ENCODE data around the gene SPRY1. TPM values are rescaled to one million over a fixed set of nuclear protein-coding genes. Genes with fewer than 3 reads are reported as not detected.

The SPRY1 gene
- total RNA-seq, 6 experiments from 2014 or later = 9.3 to 16.1 (median 14.3) TPM

DNA sequence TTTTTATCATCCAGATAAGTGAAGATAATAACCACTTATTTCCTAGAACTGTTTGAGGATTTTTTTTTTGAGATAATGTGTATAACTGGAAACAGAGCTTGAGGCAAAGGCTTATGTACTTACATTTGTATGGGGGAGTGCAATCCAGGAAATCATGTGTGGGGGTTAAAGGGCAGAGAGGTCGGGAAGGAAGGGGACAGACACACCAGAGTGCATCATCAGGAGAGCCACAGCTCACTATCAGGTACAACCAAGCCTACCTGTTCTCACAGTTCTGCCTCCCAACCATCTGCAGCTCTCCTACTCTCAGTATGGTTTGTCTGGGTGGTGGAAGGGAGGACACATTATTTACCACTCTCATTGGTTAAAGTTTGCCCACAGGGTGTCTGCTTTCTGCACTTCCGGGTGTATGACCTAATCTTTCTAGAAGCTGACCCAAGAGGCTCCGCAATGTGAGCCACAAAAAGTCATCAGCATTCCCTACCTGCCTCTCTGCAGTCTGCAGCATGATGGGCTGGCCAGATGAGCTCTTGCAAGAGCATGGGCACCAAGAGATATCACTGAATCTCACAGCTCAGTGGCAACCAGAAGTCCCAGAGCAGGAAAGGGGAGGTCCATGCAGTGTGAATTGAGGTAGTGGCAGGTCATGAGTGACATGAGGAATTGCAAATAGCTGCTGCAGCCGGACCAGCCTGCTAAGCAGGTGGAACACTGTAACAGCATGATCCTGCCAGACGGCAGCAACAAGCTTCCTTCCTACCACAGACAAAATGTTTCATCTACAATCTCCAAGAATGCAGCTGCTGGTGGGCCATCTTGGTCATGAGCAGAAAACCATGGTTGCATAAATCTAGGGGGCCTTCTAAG is 36.9 kb upstream of the SPRY1 start:
- TF ChIP-seq POLR2A (IDR thresholded peaks at IDR 0.05) = no peak
- TF ChIP-seq CTCF (IDR thresholded peaks at IDR 0.05) = no peak
- no peak for ATAC-seq
- 37% methylated on average over 2 of the region's 5 CpGs for WGBS (ENCODE audit: insufficient coverage, low coverage, low lambda C conversion rate, missing lambda C conversion rate)
- no peaks in the 10 kb centered on the region for H3K4me1 ChIP-seq
- intact Hi-C loops (cut with DNase I) = no loop called here
- no peaks in the 10 kb centered on the region for H3K27me3 ChIP-seq
- H3K36me3 ChIP-seq = no peaks in the 10 kb centered on the region
- no peak overlapping the region for H3K4me3 ChIP-seq
- no peaks in the 10 kb centered on the region for H3K9me3 ChIP-seq
- no peak for DNase-seq
- no peak overlapping the region for H3K27ac ChIP-seq

DNA sequence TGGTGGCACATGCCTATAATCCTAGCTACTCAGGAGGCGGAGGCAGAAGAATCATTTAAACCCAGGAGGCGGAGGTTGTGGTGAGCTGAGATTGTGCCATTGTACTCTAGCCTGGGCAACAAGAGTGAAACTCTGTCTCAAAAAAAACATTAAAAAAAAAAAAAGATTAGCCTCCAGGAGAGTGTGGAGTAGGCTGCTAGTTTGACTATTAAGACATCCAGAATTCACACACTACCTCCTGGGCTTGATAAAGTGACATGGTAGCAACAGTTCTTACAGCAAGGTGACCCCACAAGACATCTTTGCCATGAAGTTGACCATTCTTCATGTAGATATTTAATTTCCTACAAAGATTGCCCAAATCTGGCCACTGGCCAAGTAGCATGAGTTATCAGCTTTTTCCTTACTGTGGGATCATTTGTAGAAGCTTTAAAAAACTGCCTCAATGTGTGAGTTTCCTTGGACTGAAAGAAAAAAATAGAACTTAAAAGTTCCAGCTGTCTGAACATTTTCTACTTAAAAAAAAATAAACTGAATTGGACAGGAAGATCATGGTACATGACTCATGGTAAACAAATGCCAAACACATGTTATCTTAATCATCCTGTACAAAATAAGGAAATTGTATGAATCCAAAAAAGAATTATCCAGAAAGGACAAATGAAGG is 35.3 kb upstream of the SPRY1 start:
- H3K27ac ChIP-seq = peak overlapping the region in 2 of 3 donors; percentile 11 to 17
- peak; percentile 9 to 58 (median 32) for ATAC-seq
- intact Hi-C loops (cut with DNase I) = no loop called here

DNA sequence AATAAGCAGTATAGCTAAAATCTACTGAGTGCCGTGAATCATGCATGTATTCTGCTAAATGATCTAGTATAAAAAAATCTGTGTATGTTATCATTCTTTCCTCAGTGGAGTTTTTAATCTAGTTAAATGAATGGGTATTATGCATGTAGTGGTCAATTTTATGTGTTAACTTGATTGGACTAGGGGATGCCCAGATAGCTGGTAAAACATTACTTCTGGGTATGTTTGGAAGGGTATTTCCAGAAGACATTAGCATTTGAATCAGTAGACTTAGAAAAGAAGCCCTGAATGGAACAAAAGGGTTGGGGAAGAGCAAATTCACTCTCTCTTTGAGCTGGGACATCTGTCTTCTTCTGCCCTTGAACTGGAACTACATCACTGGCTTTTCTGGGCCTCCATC is 34.5 kb upstream of the SPRY1 start:
- no peak for ATAC-seq
- H3K9me3 ChIP-seq = no peaks in the 10 kb centered on the region
- H3K36me3 ChIP-seq = no peaks in the 10 kb centered on the region
- TF ChIP-seq CTCF (IDR thresholded peaks at IDR 0.05) (no peak), POLR2A (IDR thresholded peaks at IDR 0.05) (no peak)
- no peaks in the 10 kb centered on the region for H3K4me1 ChIP-seq
- 86% methylated on average over 1 of the region's 1 CpG for WGBS (ENCODE audit: insufficient coverage, low coverage, low lambda C conversion rate, missing lambda C conversion rate)
- no peaks in the 10 kb centered on the region for H3K27me3 ChIP-seq
- H3K27ac ChIP-seq = no peak overlapping the region
- no peak overlapping the region for H3K4me3 ChIP-seq
- intact Hi-C loops (cut with DNase I) = no loop called here
- no peak for DNase-seq

More for the DNA sequence above, 35.3 kb upstream of the SPRY1 start:
- no peak overlapping the region for H3K4me3 ChIP-seq
- no peaks in the 10 kb centered on the region for H3K9me3 ChIP-seq
- 93% methylated on average over 2 of the region's 2 CpGs for WGBS (ENCODE audit: insufficient coverage, low coverage, low lambda C conversion rate, missing lambda C conversion rate)
- H3K36me3 ChIP-seq = no peaks in the 10 kb centered on the region
- TF ChIP-seq POLR2A (IDR thresholded peaks at IDR 0.05) = no peak
- TF ChIP-seq CTCF (IDR thresholded peaks at IDR 0.05) = no peak
- no peaks in the 10 kb centered on the region for H3K4me1 ChIP-seq
- no peaks in the 10 kb centered on the region for H3K27me3 ChIP-seq
- peak in 1 of 3 donors; percentile 23 for DNase-seq

- H3K9me3 ChIP-seq = no peaks in the 10 kb centered on the region
These were observed 32.9 kb upstream of the SPRY1 start for GRCh38 chr4:123363729-123364128.

More at GRCh38 chr4:123363729-123364128, 32.9 kb upstream of the SPRY1 start:
- Histone ChIP-seq H3K27me3 (no peaks in the 10 kb centered on the region), H3K36me3 (no peaks in the 10 kb centered on the region), H3K27ac (no peak overlapping the region), H3K4me3 (no peak overlapping the region), H3K4me1 (no peaks in the 10 kb centered on the region)
- intact Hi-C loops (cut with DNase I) = no loop called here
- ATAC-seq (no peak), DNase-seq (no peak)
- WGBS (ENCODE audit: insufficient coverage, low coverage, low lambda C conversion rate, missing lambda C conversion rate) = 83% methylated on average over 1 of the region's 2 CpGs
- TF ChIP-seq POLR2A (IDR thresholded peaks at IDR 0.05) = no peak
- no peak for TF ChIP-seq CTCF (IDR thresholded peaks at IDR 0.05)
